Upper lobe of left lung (tissue), 6 donors: ENCODE data around the gene ARHGAP42. TPM values are rescaled to one million over a fixed set of nuclear protein-coding genes. Genes with fewer than 3 reads are reported as not detected.

ENCODE experiments used
- ATAC-seq, 2 donors: fragments of 200-7000 bp; cut with Tn5 transposase; one replicate each; pipeline ENCODE4 v1.9.1; 2022; ENCODE audit warnings: mild to moderate bottlenecking in 2 of 2, moderate library complexity in 2 of 2; ENCODE audit not compliant: low FRiP score in 2 of 2
- DNase-seq, 2 donors: peaks; one replicate each; pipeline ENCODE4 v3.0.0-alpha.2; 2019 to 2020
- H3K27ac ChIP-seq, 4 donors: fragments of 200-600 bp; sonication (generic); one replicate each; pipeline ENCODE4 v1.5.1; 2016 to 2019
- H3K27me3 ChIP-seq, 4 donors: fragments of 200-600 bp; sonication (generic); one replicate each; pipeline ENCODE4 v1.5.1; 2017 to 2019
- H3K36me3 ChIP-seq, 4 donors: fragments of 200-600 bp; sonication (generic); one replicate each; pipeline ENCODE4 v1.5.1; 2016 to 2019
- H3K4me1 ChIP-seq, 4 donors: fragments of 200-600 bp; sonication (generic); one replicate each; pipeline ENCODE4 v1.5.1; 2018 to 2019
- H3K4me3 ChIP-seq, 4 donors: fragments of 200-600 bp; sonication (generic); one replicate each; pipeline ENCODE4 v1.5.1; 2017 to 2019; ENCODE audit warnings: mild to moderate bottlenecking in 2 of 4, moderate library complexity in 1 of 4
- H3K9me3 ChIP-seq, 4 donors: fragments of 200-600 bp; sonication (generic); one replicate each; pipeline ENCODE4 v1.5.1; 2018 to 2019
- CTCF ChIP-seq, 6 experiments: fragments of 450-650 bp in 4 of 6; fragments of 200-600 bp in 2 of 6; sonication (generic) in 2 of 6; IDR thresholded peaks; one replicate each; pipeline ENCODE4 v1.5.1; 2016 to 2019; ENCODE audit warnings: antibody characterized with exemption in 6 of 6
- EP300 ChIP-seq, 4 donors: sonication (generic); formaldehyde crosslinking; IDR thresholded peaks; one replicate each; pipeline ENCODE4 v1.5.1; 2017; ENCODE audit warnings: antibody characterized with exemption in 4 of 4, control low read depth in 2 of 4
- POLR2A ChIP-seq, 4 donors: fragments of 450-650 bp; IDR thresholded peaks; one replicate each; pipeline ENCODE4 v1.5.1; 2016 to 2017; ENCODE audit warnings: antibody characterized with exemption in 4 of 4, mild to moderate bottlenecking in 2 of 4
- POLR2AphosphoS5 ChIP-seq, 2 donors: sonication (generic); formaldehyde crosslinking; IDR thresholded peaks; one replicate each; pipeline ENCODE4 v1.5.1; 2017; ENCODE audit warnings: antibody characterized with exemption in 2 of 2
- WGBS, 2 donors: methylation state at CpG; one replicate each; pipeline ENCODE4 v1.1.5; 2017 to 2018; 5-methylcytosine and 5-hydroxymethylcytosine counted together
- total RNA-seq, 6 donors: library from RNA; depleted of rRNA in 4 of 6; stranded (reverse); fragments of >200 nt in 4 of 6; gene quantifications; one replicate each; pipeline versions ENCODE4 v1.1.0 to v1.2.1, GENCODE V29; 2016 to 2021
- donor health status: DM: no; HTN: no; CAD: no; lungs with moderate emphysema.
- donor health status: DM: no; HTN: yes; CAD: no; lungs with severe emphysema.

ARHGAP42 gene
- total RNA-seq, 6 donors from 2014 or later = 8.7 to 44.9 (median 23.6) TPM

DNA sequence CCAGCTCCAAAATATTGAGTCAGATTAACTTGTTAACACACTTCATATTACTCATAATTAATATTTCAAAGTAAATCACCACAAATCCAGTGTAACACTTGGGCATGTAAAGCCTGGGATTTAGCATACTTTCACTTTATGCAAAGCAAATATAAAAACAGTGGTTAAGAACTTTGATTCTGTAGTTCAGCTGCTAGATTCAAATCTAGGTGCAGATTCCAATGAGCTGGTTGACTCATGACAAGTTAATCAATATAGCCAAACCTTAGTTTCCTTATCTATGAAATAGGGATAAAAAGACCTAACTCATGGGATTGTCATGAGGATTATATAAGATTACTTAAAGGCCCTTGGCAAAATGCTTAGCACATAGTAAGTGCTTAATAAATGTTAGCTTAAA lies 45.9 kb downstream of the ARHGAP42 start:
- Histone ChIP-seq H3K9me3 (no peaks in the 10 kb centered on the region), H3K27me3 (no peaks in the 10 kb centered on the region), H3K4me3 (no peak overlapping the region), H3K4me1 (no peaks in the 10 kb centered on the region), H3K36me3 (no peaks in the 10 kb centered on the region), H3K27ac (no peak overlapping the region)
- TF ChIP-seq POLR2AphosphoS5 (IDR thresholded peaks at IDR 0.05) = no peak
- TF ChIP-seq EP300 (IDR thresholded peaks at IDR 0.05) = no peak
- no peak for TF ChIP-seq POLR2A (IDR thresholded peaks at IDR 0.05)
- TF ChIP-seq CTCF (IDR thresholded peaks at IDR 0.05) = no peak
- DNase-seq (no peak), ATAC-seq (no peak)

DNA sequence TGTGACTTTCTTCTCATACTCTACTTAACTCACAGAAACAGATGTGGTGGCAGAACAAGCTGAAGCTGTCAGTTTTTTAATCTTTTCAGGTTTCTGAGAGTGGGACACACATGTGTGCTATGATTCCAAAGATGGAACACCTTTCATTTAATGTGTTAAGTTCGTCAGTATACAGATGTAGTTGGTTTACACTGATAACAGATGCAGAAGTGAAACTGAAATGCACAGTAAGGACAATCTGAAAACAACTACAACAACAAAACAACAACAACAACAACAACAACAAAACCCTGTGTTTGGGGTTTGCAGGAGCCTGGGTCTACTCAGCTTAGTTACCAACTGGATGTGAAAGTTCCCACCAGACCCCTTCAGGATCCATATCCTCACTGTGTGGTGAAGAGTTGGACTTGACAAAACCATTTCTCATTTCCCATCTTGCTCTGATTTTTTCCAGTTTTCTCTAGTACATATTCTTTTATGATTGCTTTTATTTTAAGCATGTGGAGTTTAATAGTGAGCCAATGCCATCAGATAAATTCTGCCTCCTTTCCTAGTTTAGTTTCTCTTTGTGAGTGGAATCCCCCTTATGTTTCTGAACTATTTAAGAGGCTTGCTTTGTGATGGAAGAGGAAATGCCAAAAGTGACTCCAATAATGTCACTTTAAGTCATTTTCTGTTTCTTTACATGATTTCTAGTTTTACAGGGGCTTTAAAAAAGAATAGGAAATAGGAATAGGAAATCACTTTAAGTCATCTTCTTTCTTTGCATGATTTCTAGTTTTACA lies 47.8 kb downstream of the ARHGAP42 start:
- ATAC-seq (no peak), DNase-seq (no peak)
- H3K27me3 ChIP-seq = no peaks in the 10 kb centered on the region
- TF ChIP-seq POLR2AphosphoS5 (IDR thresholded peaks at IDR 0.05) = no peak
- no peak for TF ChIP-seq EP300 (IDR thresholded peaks at IDR 0.05)
- TF ChIP-seq CTCF (IDR thresholded peaks at IDR 0.05) = no peak
- TF ChIP-seq POLR2A (IDR thresholded peaks at IDR 0.05) = no peak
- no peak overlapping the region for H3K4me3 ChIP-seq
- H3K4me1 ChIP-seq = peaks cover 0 to 3% (median under 1%) of the 10 kb centered on the region in 4 donors
- no peak overlapping the region for H3K27ac ChIP-seq
- WGBS, 2 donors = 68 to 69% methylated on average over 1 of the region's 1 CpG
- no peaks in the 10 kb centered on the region for H3K36me3 ChIP-seq
- H3K9me3 ChIP-seq = no peaks in the 10 kb centered on the region

DNA sequence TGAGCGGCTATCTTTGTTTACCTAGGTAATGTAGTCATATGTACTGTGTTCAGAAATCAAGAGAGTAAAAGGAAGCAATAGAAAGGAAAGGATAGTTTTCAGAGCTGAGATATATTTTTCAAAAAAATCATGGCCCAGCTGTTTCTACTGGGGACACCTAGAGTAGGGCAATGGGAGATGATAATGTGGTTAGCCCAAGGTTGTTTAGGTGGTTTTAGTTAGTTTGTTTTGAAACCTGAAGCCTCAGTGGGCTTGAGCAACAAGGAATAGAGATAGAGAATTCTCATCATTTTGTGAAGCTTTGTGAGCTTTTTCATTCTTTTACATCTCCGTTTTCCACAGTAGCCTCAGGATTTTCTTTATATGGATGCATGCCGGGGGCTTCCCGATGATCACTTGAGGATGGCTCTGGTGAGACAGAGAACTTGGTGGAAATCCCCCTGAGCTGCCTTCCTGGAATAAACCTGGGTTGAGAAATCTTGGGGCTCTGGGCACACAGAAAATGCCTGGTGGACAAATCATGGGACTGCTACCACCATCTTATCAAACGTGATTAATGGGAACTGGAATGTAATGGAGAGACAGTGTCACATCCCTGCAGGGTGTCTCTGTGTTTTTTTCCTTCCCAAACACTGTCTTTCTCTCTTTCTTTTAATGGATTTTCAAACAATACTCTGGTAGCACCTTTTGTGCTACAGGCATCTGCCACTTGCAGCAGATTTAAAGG lies 49.0 kb downstream of the ARHGAP42 start:
- 78 to 81% methylated on average over 5 of the region's 5 CpGs for WGBS, 2 donors
- DNase-seq (no peak), ATAC-seq (no peak)
- H3K27ac ChIP-seq = no peak overlapping the region
- H3K4me1 ChIP-seq = peaks cover 0 to 14% (median 11%) of the 10 kb centered on the region in 4 donors
- H3K36me3 ChIP-seq = no peaks in the 10 kb centered on the region
- no peaks in the 10 kb centered on the region for H3K9me3 ChIP-seq
- no peak for TF ChIP-seq POLR2A (IDR thresholded peaks at IDR 0.05)
- no peak for TF ChIP-seq CTCF (IDR thresholded peaks at IDR 0.05)
- no peak for TF ChIP-seq POLR2AphosphoS5 (IDR thresholded peaks at IDR 0.05)
- TF ChIP-seq EP300 (IDR thresholded peaks at IDR 0.05) = no peak
- H3K27me3 ChIP-seq = no peaks in the 10 kb centered on the region
- no peak overlapping the region for H3K4me3 ChIP-seq

- 33% methylated on average over 2 of the region's 2 CpGs for WGBS, 2 donors
- no peaks in the 10 kb centered on the region for H3K9me3 ChIP-seq
- peak overlapping the region in 3 of 4 donors; percentile 9 to 48 (median 35) for H3K27ac ChIP-seq
- DNase-seq (no peak), ATAC-seq (no peak)
- H3K36me3 ChIP-seq = no peaks in the 10 kb centered on the region
- H3K4me3 ChIP-seq = no peak overlapping the region
- TF ChIP-seq CTCF (IDR thresholded peaks at IDR 0.05) (no peak), EP300 (IDR thresholded peaks at IDR 0.05) (no peak), POLR2A (IDR thresholded peaks at IDR 0.05) (no peak), POLR2AphosphoS5 (IDR thresholded peaks at IDR 0.05) (no peak)
- peaks cover 3 to 21% (median 16%) of the 10 kb centered on the region in 4 donors for H3K4me1 ChIP-seq
- no peaks in the 10 kb centered on the region for H3K27me3 ChIP-seq
Measured at GRCh38 chr11:100738701-100739270, 51.7 kb downstream of the ARHGAP42 start.
